WTC11 (cell line): ENCODE measurements around the gene MAML3.

Source experiments
- ELF4 ChIP-seq: sonication (generic); formaldehyde crosslinking; IDR thresholded peaks from 2 replicates; pipeline ENCODE4 v1.8.1; 2022; ENCODE audit warnings: low read depth, mild to moderate bottlenecking, moderate library complexity, missing genetic modification reagents
- MAX ChIP-seq: sonication (generic); formaldehyde crosslinking; IDR thresholded peaks from 2 replicates; pipeline ENCODE4 v1.8.0; 2022; ENCODE audit warnings: mild to moderate bottlenecking, missing genetic modification reagents
- MYBL2 ChIP-seq: sonication (generic); formaldehyde crosslinking; IDR thresholded peaks from 2 replicates; pipeline ENCODE4 v1.8.1; 2023; ENCODE audit warnings: mild to moderate bottlenecking, moderate library complexity, missing genetic modification reagents
- TCF7 ChIP-seq: sonication (generic); formaldehyde crosslinking; IDR thresholded peaks from 2 replicates; pipeline ENCODE4 v1.8.0; 2022; ENCODE audit warnings: mild to moderate bottlenecking, low read depth, missing genetic modification reagents, moderate library complexity
- TEAD4 ChIP-seq: sonication (generic); formaldehyde crosslinking; IDR thresholded peaks from 2 replicates; pipeline ENCODE4 v1.8.0; 2022; ENCODE audit warnings: mild to moderate bottlenecking, missing genetic modification reagents
- ZNF138 ChIP-seq: sonication (generic); formaldehyde crosslinking; conservative IDR thresholded peaks from 2 replicates; pipeline ENCODE4 v1.8.1; 2022; ENCODE audit warnings: mild to moderate bottlenecking, moderate library complexity, missing genetic modification reagents
- ZNF232 ChIP-seq: sonication (generic); formaldehyde crosslinking; IDR thresholded peaks from 2 replicates; pipeline ENCODE4 v1.8.0; 2022; ENCODE audit warnings: mild to moderate bottlenecking, missing genetic modification reagents
- ZNF263 ChIP-seq: sonication (generic); formaldehyde crosslinking; IDR thresholded peaks from 2 replicates; pipeline ENCODE4 v1.8.1; 2022; ENCODE audit warnings: low read depth, mild to moderate bottlenecking, moderate library complexity, missing genetic modification reagents
- TF ChIP-seq, protein P1 (sequence below): fragments of 200-600 bp; IDR thresholded peaks from 2 replicates; pipeline ENCODE4 v1.8.0; 2022; ENCODE audit warnings: antibody characterized with exemption
- TF ChIP-seq, protein P2 (sequence below): sonication (generic); formaldehyde crosslinking; conservative IDR thresholded peaks from 2 replicates; pipeline ENCODE4 v1.8.1; 2022; ENCODE audit warnings: mild to moderate bottlenecking, missing genetic modification reagents
- TF ChIP-seq, protein P3 (sequence below): sonication (generic); formaldehyde crosslinking; IDR thresholded peaks from 2 replicates; pipeline ENCODE4 v1.8.0; 2022; ENCODE audit warnings: mild to moderate bottlenecking, missing genetic modification reagents
- TF ChIP-seq, protein P4 (sequence below): sonication (generic); formaldehyde crosslinking; IDR thresholded peaks from 2 replicates; pipeline ENCODE4 v1.8.1; 2022; ENCODE audit warnings: low read depth, missing genetic modification reagents, borderline replicate concordance
- TF ChIP-seq, protein P5 (sequence below): sonication (generic); formaldehyde crosslinking; IDR thresholded peaks from 2 replicates; pipeline ENCODE4 v1.8.1; 2022; ENCODE audit warnings: missing genetic modification reagents, borderline replicate concordance

GRCh38 chr4:140057701-140058100, 96.3 kb downstream of the MAML3 start:
- TF ChIP-seq, protein P1, sequence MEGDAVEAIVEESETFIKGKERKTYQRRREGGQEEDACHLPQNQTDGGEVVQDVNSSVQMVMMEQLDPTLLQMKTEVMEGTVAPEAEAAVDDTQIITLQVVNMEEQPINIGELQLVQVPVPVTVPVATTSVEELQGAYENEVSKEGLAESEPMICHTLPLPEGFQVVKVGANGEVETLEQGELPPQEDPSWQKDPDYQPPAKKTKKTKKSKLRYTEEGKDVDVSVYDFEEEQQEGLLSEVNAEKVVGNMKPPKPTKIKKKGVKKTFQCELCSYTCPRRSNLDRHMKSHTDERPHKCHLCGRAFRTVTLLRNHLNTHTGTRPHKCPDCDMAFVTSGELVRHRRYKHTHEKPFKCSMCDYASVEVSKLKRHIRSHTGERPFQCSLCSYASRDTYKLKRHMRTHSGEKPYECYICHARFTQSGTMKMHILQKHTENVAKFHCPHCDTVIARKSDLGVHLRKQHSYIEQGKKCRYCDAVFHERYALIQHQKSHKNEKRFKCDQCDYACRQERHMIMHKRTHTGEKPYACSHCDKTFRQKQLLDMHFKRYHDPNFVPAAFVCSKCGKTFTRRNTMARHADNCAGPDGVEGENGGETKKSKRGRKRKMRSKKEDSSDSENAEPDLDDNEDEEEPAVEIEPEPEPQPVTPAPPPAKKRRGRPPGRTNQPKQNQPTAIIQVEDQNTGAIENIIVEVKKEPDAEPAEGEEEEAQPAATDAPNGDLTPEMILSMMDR, result no peak
- no peak for TF ChIP-seq ZNF263
- TF ChIP-seq MYBL2 (CRISPR knock-in tag), result no peak
- TF ChIP-seq ELF4 (CRISPR knock-in tag), result no peak
- TF ChIP-seq, protein P2, sequence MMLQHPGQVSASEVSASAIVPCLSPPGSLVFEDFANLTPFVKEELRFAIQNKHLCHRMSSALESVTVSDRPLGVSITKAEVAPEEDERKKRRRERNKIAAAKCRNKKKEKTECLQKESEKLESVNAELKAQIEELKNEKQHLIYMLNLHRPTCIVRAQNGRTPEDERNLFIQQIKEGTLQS (CRISPR knock-in tag), result no peak
- TF ChIP-seq, protein P3, sequence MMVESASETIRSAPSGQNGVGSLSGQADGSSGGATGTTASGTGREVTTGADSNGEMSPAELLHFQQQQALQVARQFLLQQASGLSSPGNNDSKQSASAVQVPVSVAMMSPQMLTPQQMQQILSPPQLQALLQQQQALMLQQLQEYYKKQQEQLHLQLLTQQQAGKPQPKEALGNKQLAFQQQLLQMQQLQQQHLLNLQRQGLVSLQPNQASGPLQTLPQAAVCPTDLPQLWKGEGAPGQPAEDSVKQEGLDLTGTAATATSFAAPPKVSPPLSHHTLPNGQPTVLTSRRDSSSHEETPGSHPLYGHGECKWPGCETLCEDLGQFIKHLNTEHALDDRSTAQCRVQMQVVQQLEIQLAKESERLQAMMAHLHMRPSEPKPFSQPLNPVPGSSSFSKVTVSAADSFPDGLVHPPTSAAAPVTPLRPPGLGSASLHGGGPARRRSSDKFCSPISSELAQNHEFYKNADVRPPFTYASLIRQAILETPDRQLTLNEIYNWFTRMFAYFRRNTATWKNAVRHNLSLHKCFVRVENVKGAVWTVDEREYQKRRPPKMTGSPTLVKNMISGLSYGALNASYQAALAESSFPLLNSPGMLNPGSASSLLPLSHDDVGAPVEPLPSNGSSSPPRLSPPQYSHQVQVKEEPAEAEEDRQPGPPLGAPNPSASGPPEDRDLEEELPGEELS (CRISPR knock-in tag), result no peak
- no peak for TF ChIP-seq TCF7 (CRISPR knock-in tag)
- no peak for TF ChIP-seq MAX
- TF ChIP-seq, protein P4, sequence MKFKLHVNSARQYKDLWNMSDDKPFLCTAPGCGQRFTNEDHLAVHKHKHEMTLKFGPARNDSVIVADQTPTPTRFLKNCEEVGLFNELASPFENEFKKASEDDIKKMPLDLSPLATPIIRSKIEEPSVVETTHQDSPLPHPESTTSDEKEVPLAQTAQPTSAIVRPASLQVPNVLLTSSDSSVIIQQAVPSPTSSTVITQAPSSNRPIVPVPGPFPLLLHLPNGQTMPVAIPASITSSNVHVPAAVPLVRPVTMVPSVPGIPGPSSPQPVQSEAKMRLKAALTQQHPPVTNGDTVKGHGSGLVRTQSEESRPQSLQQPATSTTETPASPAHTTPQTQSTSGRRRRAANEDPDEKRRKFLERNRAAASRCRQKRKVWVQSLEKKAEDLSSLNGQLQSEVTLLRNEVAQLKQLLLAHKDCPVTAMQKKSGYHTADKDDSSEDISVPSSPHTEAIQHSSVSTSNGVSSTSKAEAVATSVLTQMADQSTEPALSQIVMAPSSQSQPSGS (CRISPR knock-in tag), result no peak
- no peak for TF ChIP-seq ZNF138 (CRISPR knock-in tag)
- no peak for TF ChIP-seq TEAD4 (CRISPR knock-in tag)
- TF ChIP-seq, protein P5, sequence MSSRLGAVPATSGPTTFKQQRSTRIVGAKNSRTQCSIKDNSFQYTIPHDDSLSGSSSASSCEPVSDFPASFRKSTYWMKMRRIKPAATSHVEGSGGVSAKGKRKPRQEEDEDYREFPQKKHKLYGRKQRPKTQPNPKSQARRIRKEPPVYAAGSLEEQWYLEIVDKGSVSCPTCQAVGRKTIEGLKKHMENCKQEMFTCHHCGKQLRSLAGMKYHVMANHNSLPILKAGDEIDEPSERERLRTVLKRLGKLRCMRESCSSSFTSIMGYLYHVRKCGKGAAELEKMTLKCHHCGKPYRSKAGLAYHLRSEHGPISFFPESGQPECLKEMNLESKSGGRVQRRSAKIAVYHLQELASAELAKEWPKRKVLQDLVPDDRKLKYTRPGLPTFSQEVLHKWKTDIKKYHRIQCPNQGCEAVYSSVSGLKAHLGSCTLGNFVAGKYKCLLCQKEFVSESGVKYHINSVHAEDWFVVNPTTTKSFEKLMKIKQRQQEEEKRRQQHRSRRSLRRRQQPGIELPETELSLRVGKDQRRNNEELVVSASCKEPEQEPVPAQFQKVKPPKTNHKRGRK (CRISPR knock-in tag), result no peak
- no peak for TF ChIP-seq ZNF232 (CRISPR knock-in tag)
